ENCODE data around the gene BTG2.

DNA sequence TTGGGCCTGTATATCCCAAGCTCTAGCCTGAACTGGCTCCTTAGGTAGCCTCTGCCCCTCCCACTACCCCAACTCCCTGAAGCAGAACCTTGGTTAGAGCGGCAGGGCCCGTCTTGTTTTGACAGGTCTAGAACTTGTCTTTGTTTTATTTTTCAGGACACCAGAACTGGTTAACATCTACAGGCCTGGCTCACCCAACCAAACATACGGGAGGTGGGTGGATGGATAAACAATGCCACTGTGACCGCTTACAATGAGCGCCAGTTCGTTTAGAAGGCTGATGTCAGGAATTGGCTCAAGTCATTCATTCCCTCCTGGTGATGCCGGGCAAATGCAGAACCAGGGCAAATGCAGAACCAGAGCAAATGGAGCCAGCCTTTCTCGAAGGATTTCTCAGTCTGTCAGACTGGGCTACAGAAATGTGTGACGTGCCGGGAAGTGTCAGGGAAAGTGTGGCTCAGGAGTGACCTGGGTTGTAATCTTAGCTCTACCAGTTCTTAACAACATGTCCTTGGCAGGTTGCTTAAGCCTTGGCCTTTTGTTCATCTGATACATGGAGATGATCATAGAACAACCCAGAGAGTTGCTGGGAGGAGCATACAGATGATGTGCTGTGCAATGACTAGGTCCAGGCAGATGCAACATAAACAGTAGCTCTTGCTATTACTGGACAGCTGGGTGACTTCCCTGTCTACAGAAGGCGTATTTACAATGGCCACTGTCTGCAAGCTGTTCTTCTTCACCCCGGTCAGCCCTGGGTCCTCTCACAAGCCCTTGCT is 30.5 kb upstream of the BTG2 start:
- TF ChIP-seq, protein P1, sequence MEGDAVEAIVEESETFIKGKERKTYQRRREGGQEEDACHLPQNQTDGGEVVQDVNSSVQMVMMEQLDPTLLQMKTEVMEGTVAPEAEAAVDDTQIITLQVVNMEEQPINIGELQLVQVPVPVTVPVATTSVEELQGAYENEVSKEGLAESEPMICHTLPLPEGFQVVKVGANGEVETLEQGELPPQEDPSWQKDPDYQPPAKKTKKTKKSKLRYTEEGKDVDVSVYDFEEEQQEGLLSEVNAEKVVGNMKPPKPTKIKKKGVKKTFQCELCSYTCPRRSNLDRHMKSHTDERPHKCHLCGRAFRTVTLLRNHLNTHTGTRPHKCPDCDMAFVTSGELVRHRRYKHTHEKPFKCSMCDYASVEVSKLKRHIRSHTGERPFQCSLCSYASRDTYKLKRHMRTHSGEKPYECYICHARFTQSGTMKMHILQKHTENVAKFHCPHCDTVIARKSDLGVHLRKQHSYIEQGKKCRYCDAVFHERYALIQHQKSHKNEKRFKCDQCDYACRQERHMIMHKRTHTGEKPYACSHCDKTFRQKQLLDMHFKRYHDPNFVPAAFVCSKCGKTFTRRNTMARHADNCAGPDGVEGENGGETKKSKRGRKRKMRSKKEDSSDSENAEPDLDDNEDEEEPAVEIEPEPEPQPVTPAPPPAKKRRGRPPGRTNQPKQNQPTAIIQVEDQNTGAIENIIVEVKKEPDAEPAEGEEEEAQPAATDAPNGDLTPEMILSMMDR (IDR thresholded peaks at IDR 0.05), result no peak
- peak in 1 of 2 donors; percentile 42 for TF ChIP-seq POLR2A (IDR thresholded peaks at IDR 0.05)

Data from thyroid gland (tissue), 4 donors.